Pancreas (tissue), 10 donors: ENCODE results near the gene SHMT1. TPM values are rescaled to one million over a fixed set of nuclear protein-coding genes. Genes with fewer than 3 reads are reported as not detected.

Experiments
- ATAC-seq, 4 donors: fragments of 200-7000 bp; cut with Tn5 transposase; one replicate each; pipeline versions ENCODE4 v1.8.0 to v1.9.1; 2020; ENCODE audit warnings: mild to moderate bottlenecking in 4 of 4, moderate library complexity in 4 of 4
- DNase-seq, 6 donors: peaks; one replicate each; pipeline ENCODE4 v3.0.0-alpha.2; 2020
- FAIRE-seq: peaks from 2 replicates; lab custom pipeline; 2012; peaks lifted over from hg19 to GRCh38; lab: Jason Lieb, UNC
- H3K27ac ChIP-seq, 4 donors: fragments of 200-600 bp; sonication (generic); 1 replicate in 3 of 4; 2 replicates in 1 of 4; pipeline versions ENCODE4 v1.5.0 to v1.8.0; 2020
- H3K27me3 ChIP-seq, 4 donors: fragments of 200-600 bp; one replicate each; pipeline ENCODE4 v1.8.0; 2021
- H3K36me3 ChIP-seq, 3 donors: fragments of 200-600 bp; sonication (generic) in 1 of 3; one replicate each; pipeline versions ENCODE4 v1.5.0 to v1.8.0; 2020 to 2021
- H3K4me1 ChIP-seq, 3 donors: fragments of 200-600 bp; one replicate each; pipeline ENCODE4 v1.8.0; 2021
- H3K4me3 ChIP-seq, 4 donors: fragments of 200-600 bp; sonication (generic) in 2 of 4; one replicate each; pipeline versions ENCODE4 v1.5.0 to v1.8.0; 2020 to 2021
- H3K9me3 ChIP-seq, 4 donors: fragments of 200-600 bp; one replicate each; pipeline ENCODE4 v1.8.0; 2021
- CTCF ChIP-seq, 4 donors: fragments of 200-600 bp; sonication (generic) in 3 of 4; IDR thresholded peaks; one replicate each; pipeline versions ENCODE4 v1.5.0 to v1.8.0; 2021; ENCODE audit warnings: antibody characterized with exemption in 4 of 4
- WGBS, 2 donors: extraction: QIAGEN DNeasy Blood & Tissue Kit; methylation state at CpG; one replicate each; pipeline ENCODE4 v1.1.7; 2013; 5-methylcytosine and 5-hydroxymethylcytosine counted together
- intact Hi-C, 3 donors: fragments of 100-400 bp; cut with DNase I; formaldehyde crosslinking; loops; one replicate each; pipeline versions ENCODE4 v1.11.1 to v1.14.2; 2022
- microRNA-seq, 2 donors: library from miRNA; unstranded; fragments of <30 nt; microRNA quantifications; one replicate each; pipeline versions ENCODE4 to v1.1.0, GENCODE V29; 2019 to 2020
- polyA plus RNA-seq, 2 donors: library from polyadenylated mRNA; stranded (reverse); fragments of 200-250 nt; gene quantifications; one replicate each; pipeline ENCODE4 v1.2.3, GENCODE V29; 2013
- total RNA-seq, 6 donors: library from RNA; stranded (reverse); fragmentation: NEBNext Ultra II Directional in 4 of 6; extraction: Animal tissue kit (Norgen Biotek cat#: 25700) in 4 of 6; gene quantifications; one replicate each; pipeline versions ENCODE4 v1.2.1 to v1.2.4, GENCODE V29; 2021 to 2023
- donor health status: healthy with polysubstance abuse.
- donor health status: DM: no; HTN: no; CAD: no; lungs with moderate emphysema.
- donor health status: DM: no; HTN: no; CAD: no.
- donor health status: control.
- donor health status: control.
- donor health status: Bipolar disorder and iron deficiency.
- donor health status: DM: yes; HTN: yes; CAD: no.
- donor health status: DM: no; HTN: no; CAD: no.
- donor health status: DM: no; HTN: no; CAD: no.
- donor health status: DM: yes; HTN: yes; CAD: no.

SHMT1 gene
- total and polyA plus RNA-seq, 8 donors, result 5.8 to 14.3 (median 11.2) TPM

GRCh38 chr17:18278867-18279266, 84.5 kb downstream of the SHMT1 start:
- no peak overlapping the region for H3K27ac ChIP-seq
- ATAC-seq, result no peak
- 89 to 91% methylated on average over 3 of the region's 3 CpGs for WGBS, 2 donors

More at GRCh38 chr17:18278867-18279266, 84.5 kb downstream of the SHMT1 start:
- peaks cover 4 to 71% (median 23%) of the 10 kb centered on the region in 3 donors for H3K36me3 ChIP-seq
- DNase-seq, result no peak
- H3K9me3 ChIP-seq, result no peaks in the 10 kb centered on the region
- no peak overlapping the region for H3K4me3 ChIP-seq
- TF ChIP-seq CTCF (IDR thresholded peaks at IDR 0.05), result no peak
- no peak for FAIRE-seq
- no peaks in the 10 kb centered on the region for H3K27me3 ChIP-seq
- no peaks in the 10 kb centered on the region for H3K4me1 ChIP-seq
- intact Hi-C loops, result no loop called here

Small RNA genes lying within 50 kb of the gene (microRNA-seq; reads per million reads assigned to microRNA genes)
- 0 reads per million in 2 donors for gene MIR6778

Other genes with a start within 250 kb of the SHMT1 start
- 10 to 100 TPM; 32.6 to 49.6 (median 43.6) TPM for gene ALKBH5, start 179.7 kb downstream of the SHMT1 start, total RNA-seq
- 10 to 100 TPM; 14.2 to 30.5 TPM for gene ALKBH5, start 179.7 kb downstream of the SHMT1 start, polyA plus RNA-seq
- 1 to 10 TPM; 3.4 to 8.4 (median 4.5) TPM for gene LLGL1, start 137.9 kb downstream of the SHMT1 start, total RNA-seq
- 1 to 10 TPM; 6.3 to 7.3 TPM for gene LLGL1, start 137.9 kb downstream of the SHMT1 start, polyA plus RNA-seq
- gene FLII, start 104.8 kb downstream of the SHMT1 start, total RNA-seq, result 100 to 1,000 TPM; 142 to 203 (median 162) TPM
- 100 to 1,000 TPM; 254 to 282 TPM for gene FLII, start 104.8 kb downstream of the SHMT1 start, polyA plus RNA-seq
- gene MIEF2, start 102.9 kb downstream of the SHMT1 start, total RNA-seq, result 10 to 100 TPM in 2 of 6 donors, 1 to 10 TPM in 4; 7.1 to 11.1 (median 9.2) TPM
- gene MIEF2, start 102.9 kb downstream of the SHMT1 start, polyA plus RNA-seq, result 1 to 10 TPM; 5.8 to 9.3 TPM
- gene TOP3A, start 48.6 kb downstream of the SHMT1 start, total RNA-seq, result 10 to 100 TPM in 4 of 6 donors, 1 to 10 TPM in 2; 9.4 to 16.5 (median 11.0) TPM
- 10 to 100 TPM; 16.6 to 18.7 TPM for gene TOP3A, start 48.6 kb downstream of the SHMT1 start, polyA plus RNA-seq
- gene SMCR8, start 48.3 kb downstream of the SHMT1 start, total RNA-seq, result 10 to 100 TPM in 1 of 6 donors, 1 to 10 TPM in 5; 4.3 to 11.5 (median 6.3) TPM
- 1 to 10 TPM; 2.7 to 3.8 TPM for gene SMCR8, start 48.3 kb downstream of the SHMT1 start, polyA plus RNA-seq
- not detected for gene EVPLL, start 14.2 kb upstream of the SHMT1 start, total RNA-seq
- under 1 TPM in 1 of 2 donors, not detected in 1; 0.09 TPM for gene EVPLL, start 14.2 kb upstream of the SHMT1 start, polyA plus RNA-seq
- under 1 TPM in 3 of 6 donors, not detected in 3; 0.06 to 0.22 (median 0.17) TPM for gene LGALS9C, start 113.2 kb upstream of the SHMT1 start, total RNA-seq
- gene LGALS9C, start 113.2 kb upstream of the SHMT1 start, polyA plus RNA-seq, result under 1 TPM in 1 of 2 donors, not detected in 1; 0.05 TPM